Neural crest cell (in vitro differentiated cells): ENCODE measurements around the gene RADIL. TPM values are rescaled to one million over a fixed set of nuclear protein-coding genes. Genes with fewer than 3 reads are reported as not detected.

Experiments used
- DNase-seq: peaks from one replicate; pipeline ENCODE4 v3.0.0; 2021; ENCODE audit warnings: low read depth, mixed read lengths, low spot score
- H3K27ac Mint-ChIP-seq: one replicate; pipeline ENCODE4 v1.8.0; 2021; ENCODE audit warnings: mild to moderate bottlenecking, mixed read lengths; ENCODE audit not compliant: unreplicated experiment
- H3K27me3 Mint-ChIP-seq: 2 replicates; pipeline ENCODE4 v1.8.0; 2021; ENCODE audit warnings: low read depth, mild to moderate bottlenecking, mixed read lengths
- H3K36me3 Mint-ChIP-seq: 2 replicates; pipeline ENCODE4 v1.8.0; 2021; ENCODE audit warnings: low read depth, mild to moderate bottlenecking, mixed read lengths
- H3K4me1 Mint-ChIP-seq: 2 replicates; pipeline ENCODE4 v1.8.0; 2021; ENCODE audit warnings: mixed read lengths
- H3K4me3 Mint-ChIP-seq: one replicate; pipeline ENCODE4 v1.8.0; 2021; ENCODE audit warnings: mild to moderate bottlenecking, mixed read lengths
- H3K9me3 Mint-ChIP-seq: 2 replicates; pipeline ENCODE4 v1.8.0; 2021; ENCODE audit warnings: mixed read lengths
- long read RNA-seq: library from polyadenylated mRNA; unstranded; transcript quantifications from one replicate; pipeline ENCODE4 v2.0.0, GENCODE V29; 2020
- total RNA-seq: library from RNA; stranded (reverse); gene quantifications from 2 replicates; pipeline ENCODE4 v1.2.1, GENCODE V29; 2021
- TF ChIP-seq, protein P1 (sequence below): fragments of 200-600 bp; sonication (generic); conservative IDR thresholded peaks from 2 replicates; pipeline ENCODE4 v1.5.0; 2021; ENCODE audit warnings: antibody characterized with exemption, mild to moderate bottlenecking

The RADIL gene
- total RNA-seq: 12.2 and 13.8 TPM in 2 replicates
- long read RNA-seq: 0 reads

DNA sequence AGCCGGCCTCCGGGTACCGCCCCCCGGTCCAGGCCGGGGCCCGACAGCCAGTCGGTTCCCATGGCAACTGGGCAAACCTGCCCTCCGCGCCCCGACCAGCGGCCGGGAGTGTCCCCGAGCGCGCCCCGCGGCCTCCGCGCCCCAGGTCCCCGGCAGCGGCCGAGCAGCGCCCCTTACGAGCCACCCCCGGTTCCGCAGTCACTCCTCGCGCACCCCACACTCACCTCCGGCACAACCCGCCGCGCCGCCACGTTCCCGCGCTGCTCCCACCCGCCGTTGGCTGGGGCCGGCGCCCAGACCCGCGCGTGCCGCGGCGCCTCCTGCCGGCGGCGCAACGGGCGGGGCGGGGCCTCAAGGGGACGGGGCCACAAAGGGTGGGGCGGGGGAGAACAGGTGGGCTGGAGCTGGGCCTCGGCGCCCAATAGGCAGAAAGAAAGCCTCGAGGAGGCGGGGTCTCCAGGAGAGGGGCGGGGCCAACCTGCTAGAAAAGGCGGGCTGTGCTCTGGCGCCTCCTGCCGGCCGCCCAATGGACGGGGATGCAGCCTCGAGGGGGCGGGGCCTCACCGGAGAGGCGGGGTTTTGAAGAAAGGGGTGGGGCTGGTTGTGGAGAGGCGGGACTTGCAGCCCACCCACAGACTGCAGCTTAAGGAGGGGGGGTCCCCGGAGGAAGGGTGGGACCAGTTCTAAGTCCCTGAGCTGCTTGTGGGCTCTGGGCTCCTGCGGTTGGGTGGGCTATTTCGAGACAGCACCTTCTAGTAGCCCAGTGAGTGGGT is at the start of gene RADIL:
Gene RADIL, minus strand, starts transcription at position 345 of the 773 bp plus-strand sequence. CDS start 5,577 bp downstream, outside the sequence.
- Mint-ChIP-seq H3K27ac (peak within 1 kb of the TSS; percentile 96), H3K4me3 (peak within 1 kb of the TSS; percentile 92), H3K9me3 (no peaks in the 10 kb centered on the region), H3K4me1 (peaks cover 33% of the 10 kb centered on the region), H3K36me3 (no peaks in the 10 kb centered on the region), H3K27me3 (peaks cover 3% of the 10 kb centered on the region)
- TF ChIP-seq, protein P1, sequence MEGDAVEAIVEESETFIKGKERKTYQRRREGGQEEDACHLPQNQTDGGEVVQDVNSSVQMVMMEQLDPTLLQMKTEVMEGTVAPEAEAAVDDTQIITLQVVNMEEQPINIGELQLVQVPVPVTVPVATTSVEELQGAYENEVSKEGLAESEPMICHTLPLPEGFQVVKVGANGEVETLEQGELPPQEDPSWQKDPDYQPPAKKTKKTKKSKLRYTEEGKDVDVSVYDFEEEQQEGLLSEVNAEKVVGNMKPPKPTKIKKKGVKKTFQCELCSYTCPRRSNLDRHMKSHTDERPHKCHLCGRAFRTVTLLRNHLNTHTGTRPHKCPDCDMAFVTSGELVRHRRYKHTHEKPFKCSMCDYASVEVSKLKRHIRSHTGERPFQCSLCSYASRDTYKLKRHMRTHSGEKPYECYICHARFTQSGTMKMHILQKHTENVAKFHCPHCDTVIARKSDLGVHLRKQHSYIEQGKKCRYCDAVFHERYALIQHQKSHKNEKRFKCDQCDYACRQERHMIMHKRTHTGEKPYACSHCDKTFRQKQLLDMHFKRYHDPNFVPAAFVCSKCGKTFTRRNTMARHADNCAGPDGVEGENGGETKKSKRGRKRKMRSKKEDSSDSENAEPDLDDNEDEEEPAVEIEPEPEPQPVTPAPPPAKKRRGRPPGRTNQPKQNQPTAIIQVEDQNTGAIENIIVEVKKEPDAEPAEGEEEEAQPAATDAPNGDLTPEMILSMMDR: peak; percentile 92
- peak; percentile 97 for DNase-seq

- TF ChIP-seq, protein P1: no peak
- H3K27me3 Mint-ChIP-seq: peaks cover 2% of the 10 kb centered on the region
Observed at GRCh38 chr7:4931943-4932342, 48.4 kb upstream of the RADIL start.

GRCh38 chr7:4929005-4929404 is 45.5 kb upstream of the RADIL start:
- H3K4me1 Mint-ChIP-seq: peaks cover 16% of the 10 kb centered on the region
- H3K36me3 Mint-ChIP-seq: no peaks in the 10 kb centered on the region
- no peak overlapping the region for H3K4me3 Mint-ChIP-seq
- no peak for DNase-seq
- peaks cover 10% of the 10 kb centered on the region for H3K27me3 Mint-ChIP-seq
- H3K9me3 Mint-ChIP-seq: no peaks in the 10 kb centered on the region
- no peak overlapping the region for H3K27ac Mint-ChIP-seq
- TF ChIP-seq, protein P1: no peak

More at GRCh38 chr7:4931943-4932342, 48.4 kb upstream of the RADIL start:
- Mint-ChIP-seq H3K27ac (peak overlapping the region; percentile 57), H3K4me1 (peaks cover 16% of the 10 kb centered on the region), H3K36me3 (no peaks in the 10 kb centered on the region), H3K4me3 (peak overlapping the region; percentile 34), H3K9me3 (no peaks in the 10 kb centered on the region)
- DNase-seq: peak; percentile 58

DNA sequence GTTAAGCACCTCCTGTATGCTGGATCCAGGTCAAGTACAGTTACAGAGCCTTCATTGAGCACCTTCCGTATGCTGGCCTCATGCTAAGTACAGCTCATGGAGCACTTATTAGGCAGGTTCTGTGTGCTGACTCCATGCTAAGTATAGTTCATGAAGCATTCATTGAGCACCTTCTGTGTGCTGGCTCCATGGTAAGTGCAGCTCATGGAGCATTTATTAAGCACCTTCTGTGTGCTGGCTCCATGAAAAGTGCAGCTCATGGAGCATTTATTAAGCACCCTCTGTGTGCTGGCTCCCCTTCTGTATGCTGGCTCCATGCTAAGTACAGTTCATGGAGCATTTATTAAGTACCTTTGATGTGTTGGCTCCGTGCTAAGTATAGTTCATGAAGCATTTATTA is 44.9 kb upstream of the RADIL start:
- Mint-ChIP-seq H3K4me3 (no peak overlapping the region), H3K9me3 (no peaks in the 10 kb centered on the region), H3K4me1 (peaks cover 15% of the 10 kb centered on the region), H3K36me3 (no peaks in the 10 kb centered on the region), H3K27ac (no peak overlapping the region), H3K27me3 (peaks cover 12% of the 10 kb centered on the region)
- TF ChIP-seq, protein P1: no peak
- no peak for DNase-seq

DNA sequence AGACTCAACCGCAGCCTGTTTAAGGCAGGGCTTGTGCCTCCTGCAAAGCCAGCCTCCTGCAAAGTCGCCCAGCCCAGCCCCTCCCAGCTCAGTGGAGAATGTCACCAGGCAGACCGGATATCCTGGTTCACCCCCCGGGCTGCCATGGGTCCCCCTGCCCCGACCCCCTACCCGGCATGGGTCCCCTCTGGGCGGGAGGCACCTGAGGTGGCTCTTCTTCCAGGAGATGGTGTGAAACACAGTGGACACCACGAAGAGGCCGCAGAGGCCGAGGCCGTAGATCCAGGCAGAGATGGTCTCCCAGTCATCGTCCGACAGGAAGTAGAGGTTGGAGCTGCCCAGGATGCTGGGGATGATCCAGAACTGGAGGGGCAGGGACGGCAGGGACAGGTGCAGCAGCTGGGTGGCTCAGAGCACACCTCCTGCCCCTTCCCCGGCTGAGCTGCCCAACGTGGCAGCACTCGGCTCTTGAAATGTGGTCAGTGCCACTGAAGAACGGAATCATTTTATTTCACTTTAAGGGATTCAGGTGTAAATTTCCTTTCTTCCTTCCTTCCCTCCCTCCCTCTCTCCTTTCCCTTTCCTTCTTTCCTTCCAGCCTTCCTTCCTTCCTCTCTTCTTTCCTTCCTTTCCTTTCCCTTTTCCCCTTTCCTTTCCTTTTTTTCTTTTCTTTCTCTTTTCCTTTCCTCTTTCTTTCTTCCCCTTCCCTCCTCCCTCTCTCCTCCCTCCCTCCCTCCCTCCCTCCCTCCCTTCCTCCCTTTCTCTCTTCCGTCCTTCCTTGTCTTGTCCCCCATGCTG is 36.7 kb upstream of the RADIL start:
- no peak for DNase-seq
- H3K27ac Mint-ChIP-seq: no peak overlapping the region
- H3K36me3 Mint-ChIP-seq: no peaks in the 10 kb centered on the region
- H3K4me3 Mint-ChIP-seq: no peak overlapping the region
- no peaks in the 10 kb centered on the region for H3K4me1 Mint-ChIP-seq
- no peaks in the 10 kb centered on the region for H3K9me3 Mint-ChIP-seq
- TF ChIP-seq, protein P1: no peak
- peaks cover 11% of the 10 kb centered on the region for H3K27me3 Mint-ChIP-seq
